Activated gamma-delta T cell (primary cell): ENCODE data around the gene PALMD.

Experiments used
- DNase-seq: peaks from one replicate; lab custom pipeline; 2025; lab: John Stamatoyannopoulos, UW

Gene PALMD

DNA sequence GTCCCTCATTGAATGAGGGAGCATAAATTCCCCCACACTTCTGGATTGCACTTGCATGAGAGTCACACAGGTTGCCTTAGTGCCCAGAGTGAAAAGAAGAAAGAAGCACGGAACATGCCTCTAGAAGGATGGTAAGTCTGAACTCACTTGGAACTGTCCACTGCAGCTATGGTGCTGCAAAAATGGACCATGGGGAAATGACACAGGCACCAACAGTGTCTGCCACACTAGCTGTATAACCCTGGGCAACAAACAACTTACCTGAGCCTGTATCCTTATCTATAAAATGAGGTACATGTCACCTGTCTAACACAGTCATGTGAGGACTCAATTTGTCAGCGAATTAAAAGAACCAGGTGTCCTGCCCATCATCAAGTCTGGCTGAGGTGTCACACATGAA lies 50.7 kb downstream of the PALMD start:
- DNase-seq = no peak

DNA sequence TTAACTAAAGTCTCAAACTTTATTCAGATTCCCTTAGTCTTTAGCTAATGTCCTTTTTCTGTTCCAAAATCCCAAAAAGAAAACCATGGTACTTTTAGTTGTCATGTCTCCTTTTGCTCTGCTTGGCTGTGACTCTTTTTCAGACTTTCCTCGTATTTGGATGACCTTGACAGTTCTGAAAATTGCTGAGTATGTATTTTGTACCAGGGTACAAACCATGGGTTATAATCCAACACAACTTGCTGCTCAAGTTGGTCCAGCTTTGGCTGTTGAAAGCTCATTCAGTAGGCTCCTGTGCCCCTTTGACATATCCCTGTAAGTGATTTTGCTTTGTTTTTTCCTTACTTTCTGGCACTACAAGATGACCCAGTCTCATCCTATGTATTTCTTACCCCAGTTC lies 51.7 kb downstream of the PALMD start:
- DNase-seq = no peak

DNA sequence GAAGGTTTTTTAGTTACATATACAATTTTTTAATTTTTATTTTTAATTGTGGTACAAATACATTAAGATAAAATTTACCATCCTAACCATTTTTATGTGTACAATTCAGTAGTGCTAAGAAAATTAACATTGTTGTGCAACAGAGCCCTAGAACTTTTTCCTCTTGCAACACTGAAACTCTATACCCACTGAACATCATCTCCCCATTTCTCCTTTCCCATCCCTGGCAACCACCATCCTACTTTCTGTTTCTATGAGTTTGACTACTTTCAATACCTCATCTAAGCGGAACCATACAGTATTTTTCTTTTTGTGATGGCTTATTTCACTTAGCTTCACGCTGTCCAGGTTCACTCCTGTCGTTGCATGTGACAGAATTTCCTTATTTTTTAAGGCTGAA lies 54.1 kb downstream of the PALMD start:
- DNase-seq = no peak

DNA sequence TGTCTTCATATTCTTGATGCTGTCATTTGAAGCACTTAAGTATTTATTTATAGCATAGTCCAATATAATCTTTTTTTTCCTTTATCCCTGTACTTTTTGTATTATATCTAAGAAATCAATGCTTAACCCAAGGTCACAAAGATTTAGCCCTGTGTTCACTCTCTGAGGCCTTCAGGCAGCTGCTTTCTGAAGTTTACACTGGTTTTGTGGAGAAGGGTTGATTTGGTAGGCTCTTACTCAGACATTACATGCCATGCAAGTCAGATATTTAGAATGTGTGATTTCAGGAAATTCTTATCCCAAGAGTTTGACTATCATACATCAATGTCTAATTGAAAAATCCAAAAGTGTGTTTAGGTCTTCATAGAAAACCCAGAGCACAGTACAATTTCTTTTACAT lies 56.3 kb downstream of the PALMD start:
- DNase-seq = no peak

DNA sequence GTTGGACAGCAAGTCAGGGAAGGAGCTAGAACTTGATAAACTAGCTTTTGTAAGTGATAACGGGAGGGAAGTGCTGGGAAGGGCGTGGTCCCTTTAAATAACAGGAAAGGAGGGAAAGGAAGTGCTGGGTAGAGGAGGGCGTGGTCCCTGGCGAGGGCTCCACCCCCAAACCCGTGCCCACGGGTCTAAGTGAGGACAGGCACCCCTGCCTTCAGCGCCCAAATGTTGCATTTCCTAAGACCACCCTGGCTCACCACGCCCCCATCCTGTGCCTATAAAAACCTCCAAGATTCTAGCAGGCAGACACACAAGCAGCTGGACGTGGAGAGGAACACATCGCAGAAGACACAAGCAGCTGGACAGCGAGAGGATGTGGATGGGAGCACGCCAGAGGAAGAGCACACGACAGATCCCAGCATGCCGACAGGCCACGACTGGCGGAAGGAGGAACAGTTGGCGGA lies 58.5 kb downstream of the PALMD start:
- no peak for DNase-seq

DNA sequence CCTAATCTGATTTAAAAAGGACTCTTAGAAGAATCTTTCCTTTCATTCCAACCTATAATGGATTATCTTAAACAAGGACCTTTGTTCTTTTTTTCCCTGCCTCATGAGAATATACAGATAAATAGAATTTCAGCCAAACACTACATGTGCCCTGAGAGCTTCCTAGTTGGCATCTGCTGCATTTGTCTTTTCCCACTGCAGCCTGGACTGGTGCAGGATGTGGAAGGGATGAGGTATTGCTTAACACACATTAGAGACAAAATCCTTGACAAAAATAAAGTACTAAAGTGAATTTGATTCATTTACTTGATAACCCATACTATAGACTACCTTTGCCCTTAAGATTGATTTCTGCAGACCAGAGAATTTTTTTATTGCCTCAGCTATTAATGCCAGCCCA lies 59.5 kb downstream of the PALMD start:
- DNase-seq = no peak

DNA sequence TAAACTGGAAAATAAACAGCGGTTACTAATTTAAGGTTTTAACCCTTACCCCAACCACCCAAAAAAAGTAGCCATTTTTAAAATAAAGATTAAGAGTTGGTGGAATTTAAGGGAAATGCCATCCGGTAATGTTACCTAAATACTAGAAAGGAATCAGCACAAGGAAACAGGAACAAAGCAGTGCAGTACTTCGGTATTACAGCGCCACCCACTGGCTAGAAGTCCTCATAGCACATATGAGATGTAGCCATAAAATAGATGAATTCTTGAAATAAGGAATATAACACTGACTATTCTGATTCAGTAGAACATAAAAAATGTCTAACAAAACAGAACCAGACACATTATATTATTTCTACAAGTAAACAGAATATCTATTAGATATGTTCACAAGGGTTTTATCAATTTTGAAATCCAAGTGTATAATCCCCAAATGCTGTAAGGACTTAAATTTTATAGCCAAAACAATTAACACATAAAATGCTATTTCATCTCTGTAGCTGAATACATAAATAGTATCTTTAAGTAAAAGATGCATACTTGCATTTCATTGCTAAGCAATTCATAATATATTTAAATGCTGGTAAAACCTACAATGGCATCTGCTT lies 61.7 kb downstream of the PALMD start:
- DNase-seq = no peak

DNA sequence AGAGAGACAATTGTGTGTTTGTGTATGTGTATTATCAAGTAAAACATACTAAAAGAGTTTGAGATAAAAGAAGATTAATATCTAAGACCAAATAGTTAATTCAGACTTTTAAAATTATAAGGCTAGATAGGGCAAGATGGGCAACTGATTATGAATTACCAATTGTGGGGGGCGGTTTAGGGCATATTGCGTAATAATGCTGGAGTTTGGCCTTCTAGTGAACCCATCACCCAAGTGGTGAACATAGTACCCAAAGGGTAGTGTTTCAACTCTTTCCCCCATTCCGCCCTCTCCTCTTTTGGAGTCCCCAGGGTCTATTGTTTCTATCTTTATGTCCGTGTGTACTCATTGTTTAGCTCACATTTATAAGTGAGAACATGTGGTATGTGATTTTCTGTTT lies 65.1 kb downstream of the PALMD start:
- no peak for DNase-seq

DNA sequence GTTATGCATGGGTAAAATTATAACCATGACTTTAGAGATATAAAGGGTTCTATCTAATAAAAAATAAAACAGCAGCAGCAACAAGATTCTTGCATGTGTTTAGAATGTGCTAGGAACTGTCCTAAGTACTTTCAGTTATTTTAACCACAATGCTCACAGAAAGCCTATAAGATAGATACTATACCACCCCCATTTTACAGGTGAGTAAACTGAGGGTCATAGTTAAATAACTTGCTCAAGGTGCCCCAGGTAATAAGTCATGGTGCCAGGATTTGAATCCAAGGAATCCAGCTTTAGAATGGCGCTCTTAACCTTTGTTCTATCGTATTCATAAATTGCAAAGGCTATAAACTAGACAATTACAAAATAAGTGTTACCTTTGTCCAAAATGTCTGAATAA lies 67.1 kb downstream of the PALMD start:
- no peak for DNase-seq

DNA sequence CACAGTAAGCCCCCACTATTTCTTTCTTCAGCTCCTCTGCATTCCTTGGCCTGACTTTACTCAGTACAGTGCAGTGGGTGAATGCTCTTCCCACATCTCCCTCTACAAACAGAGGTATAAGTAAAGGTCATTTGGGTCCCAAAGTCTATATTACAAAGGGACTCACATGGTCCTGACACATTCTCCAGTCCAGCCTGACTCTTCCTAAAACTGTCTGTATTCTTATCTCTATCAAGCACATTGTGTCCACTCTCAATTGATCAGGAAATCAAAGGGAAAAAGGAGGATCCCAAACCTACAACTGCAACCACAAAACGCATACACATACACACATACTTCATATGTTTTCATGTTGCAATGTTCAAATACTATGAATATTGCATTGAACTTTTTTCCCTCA lies 71.1 kb downstream of the PALMD start:
- DNase-seq = no peak

DNA sequence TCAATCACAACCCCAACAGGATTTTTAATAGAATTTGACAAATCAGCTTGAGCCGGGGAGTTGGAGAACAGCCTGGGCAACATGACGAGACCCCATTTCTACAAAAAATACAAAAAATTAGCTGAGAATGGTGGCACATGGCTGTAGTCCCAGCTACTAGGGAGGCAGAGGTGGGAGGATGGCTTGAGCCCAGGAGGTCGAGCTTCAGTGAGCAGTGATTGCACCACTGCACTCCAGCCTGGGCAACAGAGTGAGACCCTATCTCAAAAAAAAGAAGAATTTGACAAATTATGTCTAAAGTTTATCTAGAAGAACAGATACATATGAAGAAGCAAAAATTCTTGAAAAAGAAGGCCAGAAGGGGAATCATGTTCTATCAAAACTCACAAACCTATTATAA lies 77.3 kb downstream of the PALMD start:
- DNase-seq = no peak

DNA sequence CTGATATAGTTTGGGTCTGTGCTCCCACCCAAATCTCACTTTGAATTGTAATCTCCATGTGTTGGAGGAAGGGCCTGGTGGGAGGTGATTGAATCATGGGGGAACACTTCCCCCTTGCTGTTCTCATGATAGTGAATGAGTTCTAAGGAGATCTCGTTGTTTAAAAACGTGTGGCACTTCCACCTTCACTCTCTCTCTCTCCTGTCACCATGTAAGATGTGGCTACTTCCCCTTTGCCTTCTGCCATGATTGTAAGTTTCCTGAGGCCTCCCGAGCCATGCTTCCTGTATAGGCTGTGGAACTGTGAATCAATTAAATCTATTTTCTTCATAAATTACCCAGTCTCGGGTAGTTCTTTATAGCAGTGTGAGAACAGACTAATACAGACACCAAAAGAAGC lies 80.1 kb downstream of the PALMD start:
- no peak for DNase-seq

DNA sequence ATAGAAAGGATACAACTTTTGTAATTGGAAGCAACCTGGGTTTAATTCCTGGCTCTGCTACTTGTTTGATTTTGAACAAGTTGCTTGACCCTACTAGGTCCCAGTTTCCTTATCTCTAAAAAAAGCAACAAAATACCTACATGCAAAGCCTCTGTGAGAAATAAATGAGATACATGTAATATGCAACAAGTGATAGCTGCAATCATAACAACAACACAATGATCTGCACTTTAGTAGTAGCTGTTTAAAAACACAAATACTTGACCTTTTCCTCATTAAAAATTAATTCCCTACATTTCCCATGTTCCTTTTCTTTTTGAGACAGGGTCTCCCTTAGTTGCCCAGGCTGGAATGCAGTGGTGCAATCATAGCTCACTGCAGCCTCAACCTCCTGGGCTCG lies 80.5 kb downstream of the PALMD start:
- DNase-seq = no peak

DNA sequence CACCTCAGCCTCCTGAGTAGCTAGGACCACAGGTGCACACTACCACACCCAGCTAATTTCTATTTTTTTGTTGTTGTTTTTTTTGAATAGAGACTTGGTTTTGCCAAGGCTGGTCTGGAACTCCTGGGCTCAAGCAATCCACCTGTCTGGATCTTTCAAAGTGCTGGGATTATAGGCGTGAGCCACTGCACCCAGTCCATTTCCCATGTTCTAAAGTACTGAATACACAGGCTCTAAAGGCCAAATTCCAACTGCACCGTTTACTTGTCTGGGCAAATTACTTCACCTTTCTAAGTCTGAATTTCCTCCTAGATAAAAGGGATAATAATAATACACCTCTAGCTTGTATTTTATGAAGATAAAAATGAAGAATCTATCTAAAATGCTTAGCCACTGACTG lies 80.9 kb downstream of the PALMD start:
- no peak for DNase-seq

DNA sequence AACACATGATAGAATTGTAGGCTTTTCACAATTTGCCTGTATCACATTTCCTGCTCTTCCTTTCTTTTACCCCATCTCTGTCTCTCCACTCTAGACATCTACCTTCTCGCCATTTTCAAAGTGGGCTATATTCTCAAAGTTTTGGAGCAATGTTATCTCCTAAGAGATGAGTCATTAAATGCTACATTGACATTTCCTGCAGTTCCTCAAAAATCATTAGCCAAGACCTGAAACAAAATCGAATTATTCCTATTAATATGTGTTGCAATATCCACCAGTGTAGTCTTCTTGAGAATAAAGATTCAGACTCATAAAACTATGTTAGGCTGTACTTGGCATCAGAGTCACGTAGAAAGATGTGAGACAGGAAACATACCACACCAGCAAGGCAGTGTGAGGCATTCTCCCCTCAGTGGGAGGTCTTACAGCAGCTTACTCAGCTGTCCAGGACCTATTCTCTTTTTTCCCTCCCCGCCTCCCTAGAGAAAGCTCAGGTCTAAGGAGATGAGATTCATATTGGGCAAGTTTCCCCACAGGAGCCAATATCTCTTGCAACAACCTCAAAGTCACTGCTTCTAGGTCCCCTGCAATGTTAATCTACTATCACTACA lies 81.8 kb downstream of the PALMD start:
- no peak for DNase-seq

DNA sequence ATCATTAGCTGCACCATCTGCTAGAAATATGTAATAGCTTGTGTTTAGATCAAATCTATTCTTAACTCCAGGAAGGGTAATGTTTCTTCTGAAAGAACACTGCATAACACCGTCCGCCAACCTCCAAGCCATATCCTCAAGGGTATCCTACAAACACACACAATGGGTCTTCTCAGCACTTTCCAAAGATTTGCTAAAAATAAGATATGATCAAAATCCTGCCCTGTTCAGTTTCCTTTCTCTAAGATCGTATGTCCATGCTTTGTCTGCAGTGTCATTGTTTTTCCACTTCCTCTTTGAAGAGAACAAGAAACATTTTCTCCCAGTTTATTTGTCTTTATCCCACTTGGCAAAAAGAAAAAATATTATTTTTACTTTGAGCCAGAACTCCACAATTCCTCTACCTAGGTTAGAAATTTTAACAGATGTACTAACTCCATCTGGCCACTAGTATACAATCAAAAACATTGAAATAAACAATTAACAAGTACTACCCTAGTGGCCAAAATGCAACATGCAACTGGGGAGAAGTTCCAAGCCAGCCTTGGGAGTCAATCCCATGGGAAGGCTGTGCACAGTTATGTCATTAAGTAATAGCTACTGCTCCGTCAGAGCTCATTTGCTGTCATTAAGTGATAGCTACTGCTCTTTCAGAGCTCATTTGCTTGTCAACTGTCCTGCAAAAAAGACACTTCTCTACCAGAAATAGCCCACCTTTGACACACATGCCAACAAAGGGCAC lies 82.8 kb downstream of the PALMD start:
- DNase-seq = no peak

DNA sequence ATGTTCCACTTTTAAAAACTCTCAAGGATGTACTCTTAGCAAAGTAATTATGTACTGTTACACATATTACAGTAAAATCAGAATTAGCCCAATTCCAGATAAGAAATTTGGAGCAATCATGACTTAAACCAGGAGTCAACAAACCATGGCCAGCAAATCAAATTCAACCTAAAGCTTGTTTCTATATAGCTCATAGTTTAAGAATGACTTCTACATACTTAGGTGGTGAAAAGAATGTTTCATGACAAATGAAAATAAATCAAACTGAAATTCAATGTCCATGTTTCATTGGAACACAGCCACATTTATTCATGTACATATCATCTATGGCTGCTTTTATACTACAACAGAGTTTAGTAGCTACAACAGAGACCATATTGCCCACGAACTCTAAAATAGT lies 85.5 kb downstream of the PALMD start:
- no peak for DNase-seq

DNA sequence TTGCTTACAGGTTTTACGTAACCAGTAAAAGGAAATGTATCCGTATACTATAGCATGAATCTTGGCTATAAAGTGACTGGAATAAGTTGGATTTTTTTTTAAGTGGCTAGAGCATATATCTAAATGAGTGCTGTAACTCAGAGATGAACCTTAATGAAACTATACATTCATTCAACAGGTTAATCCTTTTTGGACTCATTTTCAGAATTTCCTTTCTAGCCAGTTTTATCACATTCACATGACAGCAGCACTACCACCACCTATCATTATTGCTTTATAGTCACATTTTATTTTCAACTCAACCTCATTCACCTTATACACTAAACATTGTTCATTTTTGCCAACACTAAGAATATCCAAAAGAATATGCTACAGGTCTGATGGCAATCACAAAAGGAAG lies 89.9 kb downstream of the PALMD start:
- no peak for DNase-seq

DNA sequence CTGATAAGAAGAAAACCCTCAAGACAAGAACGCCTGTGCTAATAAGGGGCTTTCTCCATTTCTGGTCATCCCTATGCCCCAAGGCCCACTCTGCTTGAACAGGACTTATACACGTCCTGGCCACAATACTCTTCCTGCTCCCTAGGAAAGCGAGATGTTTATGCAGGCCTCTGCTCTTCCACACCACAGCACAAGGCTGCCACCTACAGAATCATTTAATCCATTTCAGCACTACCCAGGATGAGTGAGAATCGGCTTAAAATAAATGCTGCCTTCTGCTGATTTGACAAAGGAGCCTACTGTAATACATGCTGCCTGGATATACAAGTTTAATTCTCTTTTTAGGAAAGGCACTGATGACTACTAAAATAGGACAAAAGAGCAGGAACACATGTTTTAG lies 91.1 kb downstream of the PALMD start:
- DNase-seq = no peak

DNA sequence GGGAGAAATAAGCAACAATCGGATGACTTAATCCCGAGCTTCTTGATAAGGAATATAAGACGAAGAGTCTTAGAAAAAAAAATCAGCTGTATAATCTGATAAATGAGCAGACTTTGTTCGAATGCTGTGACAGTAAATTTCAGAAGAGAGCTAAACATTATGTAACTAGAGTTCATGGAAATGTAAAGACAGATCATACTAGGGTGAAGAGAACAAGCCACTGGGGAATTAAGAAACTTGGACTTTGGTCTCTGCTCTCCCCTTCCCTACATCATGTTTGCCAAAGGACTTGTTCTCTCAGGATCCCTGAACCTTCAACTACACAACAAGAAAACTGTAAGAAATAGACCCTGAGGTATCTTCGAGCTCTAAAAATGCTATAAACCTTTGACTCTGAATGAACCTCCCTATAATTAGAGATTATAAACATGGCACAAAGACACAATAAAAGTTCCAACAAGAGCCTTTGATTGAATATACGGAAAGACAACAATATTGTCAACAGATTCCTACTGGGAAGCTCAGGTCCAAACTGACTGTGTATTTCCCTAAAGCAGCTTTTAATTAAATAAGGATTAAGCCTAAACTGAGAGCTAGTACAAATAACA lies 93.0 kb downstream of the PALMD start:
- DNase-seq = no peak

DNA sequence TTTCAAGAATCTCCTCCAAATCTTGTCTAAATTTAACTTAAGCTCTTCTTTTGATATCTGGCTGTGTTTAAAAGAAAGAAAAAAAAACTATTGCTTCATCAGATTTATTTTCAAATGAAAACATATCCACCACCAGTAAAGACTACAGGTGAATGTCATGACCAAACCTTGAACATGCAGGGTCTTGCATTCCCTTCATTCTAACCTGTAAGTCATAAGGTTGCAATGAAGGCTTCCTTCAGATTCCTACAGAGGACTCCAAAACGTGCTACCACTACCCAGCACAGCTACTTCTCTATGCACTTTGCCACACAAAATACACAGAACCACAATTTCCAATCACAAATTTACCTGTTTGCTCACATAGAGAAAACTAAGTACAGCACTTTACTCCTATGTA lies 94.2 kb downstream of the PALMD start:
- DNase-seq = no peak
